K562 (cell line): ENCODE data around the gene PPFIBP2. TPM values are rescaled to one million over a fixed set of nuclear protein-coding genes. Genes with fewer than 3 reads are reported as not detected.

Experiments used
- CHD1 ChIP-seq: fragments of 200-600 bp; sonication (generic); IDR thresholded peaks from one replicate; pipeline ENCODE4 v1.6.1; 2012; ENCODE audit warnings: mild to moderate bottlenecking, moderate library complexity, low read length, inconsistent platforms
- CHD2 ChIP-seq: IDR thresholded peaks from 2 replicates; pipeline ENCODE4 v1.6.1; 2011; ENCODE audit warnings: low read depth, low read length
- MCM2 ChIP-seq: fragments of 450-650 bp; IDR thresholded peaks from 2 replicates; pipeline ENCODE4 v1.6.1; 2017; ENCODE audit warnings: low read depth, mild to moderate bottlenecking
- NEUROD1 ChIP-seq: fragments of 150-350 bp; IDR thresholded peaks from 2 replicates; pipeline ENCODE4 v1.6.1; 2014; ENCODE audit warnings: borderline replicate concordance, low read length, low read depth; ENCODE audit not compliant: partially characterized antibody
- PATZ1 ChIP-seq: fragments of 250-450 bp; sonication (Bioruptor Pico); IDR thresholded peaks from 2 replicates; pipeline ENCODE4 v1.5.0; 2020; ENCODE audit warnings: mild to moderate bottlenecking, borderline replicate concordance
- TEAD2 ChIP-seq: fragments of 450-650 bp; IDR thresholded peaks from 2 replicates; pipeline ENCODE4 v1.6.1; 2016; ENCODE audit warnings: missing genetic modification characterization, control low read depth, missing compliant biosample characterization
- TRIM25 ChIP-seq: fragments of 450-650 bp; IDR thresholded peaks from 2 replicates; pipeline ENCODE4 v1.7.0; 2016; ENCODE audit warnings: borderline replicate concordance
- UBTF ChIP-seq, 2 experiments: IDR thresholded peaks; 2 replicates each; pipeline ENCODE4 v1.6.1; 2012; ENCODE audit warnings: improper control_type of control experiment in 2 of 2, low read depth in 2 of 2, low read length in 2 of 2, borderline replicate concordance in 1 of 2
- polyA plus RNA-seq, 8 experiments: library from polyadenylated mRNA; depleted of rRNA in 4 of 8; stranded (reverse) in 5 of 8; unstranded in 3 of 8; fragments of >200 nt; fragmentation: Nextera tagmentation in 2 of 8; fragmentation: Illumina TruSeq in 1 of 8; extraction: Ambion mirVana in 2 of 8; extraction: Trizol in 1 of 8; gene quantifications; 2 replicates each; pipeline versions ENCODE4 v1.2.1 to v1.2.3, GENCODE V29; 2011 to 2014; ENCODE audit warnings: inconsistent platforms in 1 of 8, missing spikeins in 1 of 8
- total RNA-seq, 7 experiments: library from RNA; depleted of rRNA in 6 of 7; stranded (reverse); fragments of >200 nt in 6 of 7; fragmentation: Illumina TruSeq in 2 of 7; extraction: Trizol in 2 of 7; gene quantifications; 2 replicates each; pipeline versions ENCODE4 v1.2.1 to v1.2.3, GENCODE V29; 2011 to 2021; ENCODE audit warnings: low replicate concordance in 1 of 7
- TF ChIP-seq, protein P1 (sequence below): IDR thresholded peaks from 3 replicates; pipeline ENCODE4 v1.6.1; 2011; ENCODE audit warnings: borderline replicate concordance, mild to moderate bottlenecking; ENCODE audit not compliant: insufficient read length, insufficient read depth
- TF ChIP-seq, protein P2 (sequence below): fragments of 250-450 bp; sonication (Bioruptor Pico); IDR thresholded peaks from 2 replicates; pipeline ENCODE4 v1.4.0; 2020; ENCODE audit warnings: mild to moderate bottlenecking, moderate library complexity

PPFIBP2 gene
- total and polyA plus RNA-seq, 9 of the 15 experiments (the other 6 are each of a cell fraction or from before 2014, with no cell fraction given): 0.18 to 3.4 (median 1.2) TPM

GRCh38 chr11:7489376-7489775 lies 24.4 kb upstream of the PPFIBP2 start (continued):
- TF ChIP-seq PATZ1 (CRISPR knock-in tag): no peak
- no peak for TF ChIP-seq TRIM25
- TF ChIP-seq, protein P1, sequence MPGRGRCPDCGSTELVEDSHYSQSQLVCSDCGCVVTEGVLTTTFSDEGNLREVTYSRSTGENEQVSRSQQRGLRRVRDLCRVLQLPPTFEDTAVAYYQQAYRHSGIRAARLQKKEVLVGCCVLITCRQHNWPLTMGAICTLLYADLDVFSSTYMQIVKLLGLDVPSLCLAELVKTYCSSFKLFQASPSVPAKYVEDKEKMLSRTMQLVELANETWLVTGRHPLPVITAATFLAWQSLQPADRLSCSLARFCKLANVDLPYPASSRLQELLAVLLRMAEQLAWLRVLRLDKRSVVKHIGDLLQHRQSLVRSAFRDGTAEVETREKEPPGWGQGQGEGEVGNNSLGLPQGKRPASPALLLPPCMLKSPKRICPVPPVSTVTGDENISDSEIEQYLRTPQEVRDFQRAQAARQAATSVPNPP: no peak
- no peak for TF ChIP-seq NEUROD1
- TF ChIP-seq, protein P2, sequence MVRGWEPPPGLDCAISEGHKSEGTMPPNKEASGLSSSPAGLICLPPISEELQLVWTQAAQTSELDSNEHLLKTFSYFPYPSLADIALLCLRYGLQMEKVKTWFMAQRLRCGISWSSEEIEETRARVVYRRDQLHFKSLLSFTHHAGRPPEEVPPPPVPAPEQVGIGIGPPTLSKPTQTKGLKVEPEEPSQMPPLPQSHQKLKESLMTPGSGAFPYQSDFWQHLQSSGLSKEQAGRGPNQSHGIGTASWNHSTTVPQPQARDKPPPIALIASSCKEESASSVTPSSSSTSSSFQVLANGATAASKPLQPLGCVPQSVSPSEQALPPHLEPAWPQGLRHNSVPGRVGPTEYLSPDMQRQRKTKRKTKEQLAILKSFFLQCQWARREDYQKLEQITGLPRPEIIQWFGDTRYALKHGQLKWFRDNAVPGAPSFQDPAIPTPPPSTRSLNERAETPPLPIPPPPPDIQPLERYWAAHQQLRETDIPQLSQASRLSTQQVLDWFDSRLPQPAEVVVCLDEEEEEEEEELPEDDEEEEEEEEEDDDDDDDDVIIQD (CRISPR knock-in tag): no peak
- no peak for TF ChIP-seq TEAD2 (tag)
- TF ChIP-seq MCM2: no peak
- no peak for TF ChIP-seq CHD1
- no peak for TF ChIP-seq UBTF (IDR thresholded peaks at IDR 0.05; ENCODE audit: borderline replicate concordance in 1 of 2, low read depth in 2 of 2, low read length in 2 of 2)
- no peak for TF ChIP-seq CHD2
